HG03045 (cell line): ENCODE data around the gene COPS3.

Source experiments
- ATAC-seq: cut with Tn5 transposase; IDR thresholded peaks from one replicate; pipeline ENCODE4 v1.9.1; 2021; ENCODE audit warnings: mild to moderate bottlenecking, moderate library complexity; ENCODE audit not compliant: unreplicated experiment

COPS3 gene

GRCh38 chr17:17196776-17197175 is 84.3 kb downstream of the COPS3 start:
- ATAC-seq = no peak
